Endothelial cell of umbilical vein (primary cell): ENCODE results near the gene ASS1.

Source experiments
- CTCF ChIP-seq, 2 donors: IDR thresholded peaks; 1 replicate in 1 of 2; 2 replicates in 1 of 2; pipeline ENCODE4 v1.5.1; 2011; ENCODE audit warnings: low read length in 2 of 2, mild to moderate bottlenecking in 2 of 2, moderate library complexity in 2 of 2, control low read depth in 1 of 2, inconsistent platforms in 1 of 2, low read depth in 1 of 2; ENCODE audit not compliant: insufficient read depth in 1 of 2; ENCODE audit errors: extremely low read depth in 1 of 2
- EZH2 ChIP-seq: IDR thresholded peaks from 2 replicates; pipeline ENCODE4 v1.6.1; 2012; ENCODE audit warnings: borderline replicate concordance, low read depth, mild to moderate bottlenecking, moderate library complexity, low read length, inconsistent platforms; ENCODE audit not compliant: severe bottlenecking
- FOS ChIP-seq: IDR thresholded peaks from 2 replicates; pipeline ENCODE4 v1.6.1; 2011; ENCODE audit warnings: mild to moderate bottlenecking, low read length, moderate library complexity, borderline replicate concordance; ENCODE audit not compliant: insufficient read depth
- GATA2 ChIP-seq: IDR thresholded peaks from 2 replicates; pipeline ENCODE4 v1.7.0; 2011; ENCODE audit warnings: low read depth, mild to moderate bottlenecking, moderate library complexity, mixed read lengths, low read length; ENCODE audit not compliant: insufficient read length, insufficient read depth
- JUN ChIP-seq: IDR thresholded peaks from 2 replicates; pipeline ENCODE4 v1.6.1; 2011; ENCODE audit warnings: borderline replicate concordance, low read depth; ENCODE audit not compliant: insufficient read length, insufficient read depth
- MAX ChIP-seq: IDR thresholded peaks from 2 replicates; pipeline ENCODE4 v1.6.1; 2011; ENCODE audit not compliant: insufficient read depth, insufficient read length
- MYC ChIP-seq: IDR thresholded peaks from one replicate; pipeline ENCODE4 v1.6.1; 2011; ENCODE audit warnings: mild to moderate bottlenecking, low read depth, low read length
- POLR2A ChIP-seq: IDR thresholded peaks from 2 replicates; pipeline ENCODE4 v1.6.1; 2012; ENCODE audit warnings: low read depth, mild to moderate bottlenecking, control low read depth, low read length
- POLR2AphosphoS5 ChIP-seq: IDR thresholded peaks from 2 replicates; pipeline ENCODE4 v1.6.1; 2012; ENCODE audit warnings: low read depth, mild to moderate bottlenecking, control low read depth, low read length, moderate library complexity; ENCODE audit not compliant: insufficient read depth

- no peak for TF ChIP-seq CTCF (IDR thresholded peaks at IDR 0.05; ENCODE audit: extremely low read depth in 1 of 2, insufficient read depth in 1 of 2, low read depth in 1 of 2, low read length in 2 of 2)
- no peak for TF ChIP-seq POLR2A
- TF ChIP-seq POLR2AphosphoS5: no peak
- no peak for TF ChIP-seq EZH2
- TF ChIP-seq MAX: no peak
- no peak for TF ChIP-seq MYC
- no peak for TF ChIP-seq JUN
- TF ChIP-seq GATA2: no peak
- TF ChIP-seq FOS: no peak
These were observed 3.7 kb upstream of the ASS1 start for GRCh38 chr9:130441031-130441430.
